Naive thymus-derived CD8-positive, alpha-beta T cell (primary cell): ENCODE measurements around the gene IPPK. TPM values are rescaled to one million over a fixed set of nuclear protein-coding genes. Genes with fewer than 3 reads are reported as not detected.

ENCODE experiments used
- ATAC-seq, 2 donors: fragments of 150-1000 bp; cut with Tn5 transposase in 1 of 2; sonication (Bioruptor Pico), chemical (Tn5 transposase) in 1 of 2; 1 replicate in 1 of 2; 2 replicates in 1 of 2; pipeline ENCODE4 v1.10.0; 2021; ENCODE audit warnings: mild to moderate bottlenecking in 2 of 2, moderate library complexity in 2 of 2
- POLR2A ChIA-PET: fragments of 350-600 bp; sonication (Branson Sonifier 250); formaldehyde crosslinking; loops from one replicate; lab custom pipeline; 2021; ENCODE audit warnings: antibody characterized with exemption; lab: Charles Lee
- DNase-seq, 10 donors: peaks; one replicate each; pipeline versions ENCODE4 v3.0.0 to v3.0.0-alpha.2; 2020 to 2022
- H3K27ac Mint-ChIP-seq, 10 donors: one replicate each; pipeline ENCODE4 v1.8.0; 2020 to 2022; ENCODE audit warnings: mild to moderate bottlenecking in 10 of 10, mixed read lengths in 10 of 10, moderate library complexity in 4 of 10, inconsistent platforms in 1 of 10
- H3K27me3 Mint-ChIP-seq, 5 donors: one replicate each; pipeline ENCODE4 v1.8.0; 2021 to 2022; ENCODE audit warnings: mixed read lengths in 5 of 5
- H3K36me3 Mint-ChIP-seq, 3 donors: one replicate each; pipeline ENCODE4 v1.8.0; 2020 to 2022; ENCODE audit warnings: mixed read lengths in 3 of 3, mild to moderate bottlenecking in 2 of 3, inconsistent platforms in 1 of 3
- H3K4me1 Mint-ChIP-seq, 4 donors: one replicate each; pipeline ENCODE4 v1.8.0; 2021 to 2022; ENCODE audit warnings: mixed read lengths in 4 of 4
- H3K4me3 Mint-ChIP-seq, 10 donors: one replicate each; pipeline ENCODE4 v1.8.0; 2020 to 2022; ENCODE audit warnings: mild to moderate bottlenecking in 10 of 10, mixed read lengths in 10 of 10, moderate library complexity in 6 of 10, inconsistent platforms in 1 of 10
- H3K9me3 Mint-ChIP-seq, 9 donors: one replicate each; pipeline ENCODE4 v1.8.0; 2020 to 2022; ENCODE audit warnings: mixed read lengths in 9 of 9, mild to moderate bottlenecking in 3 of 9, inconsistent platforms in 1 of 9, moderate library complexity in 1 of 9
- polyA plus RNA-seq, 3 donors: library from polyadenylated mRNA; unstranded; fragments of 300-500 nt; fragmentation: Illumina TruSeq; gene quantifications; one replicate each; pipeline ENCODE4 v1.2.3, GENCODE V29; 2021
- total RNA-seq, 8 experiments: library from RNA in 2 of 8; stranded (reverse) in 2 of 8; gene quantifications; one replicate each; pipeline ENCODE4 v1.2.3 and lab custom pipeline; 2021 to 2026

IPPK gene
- total and polyA plus RNA-seq, 5 experiments from 2014 or later: 4.4 to 9.3 (median 8.5) TPM

- peaks cover 0 to 61% (median 20%) of the 10 kb centered on the region in 3 donors for H3K36me3 Mint-ChIP-seq
- no peak for DNase-seq
- H3K4me3 Mint-ChIP-seq: no peak overlapping the region
- no peak overlapping the region for H3K27ac Mint-ChIP-seq
- no peaks in the 10 kb centered on the region for H3K9me3 Mint-ChIP-seq
- H3K27me3 Mint-ChIP-seq: no peaks in the 10 kb centered on the region
- ATAC-seq: no peak
- no peaks in the 10 kb centered on the region for H3K4me1 Mint-ChIP-seq
- POLR2A ChIA-PET: no interaction called here
Observed at GRCh38 chr9:92614123-92614510, 55.8 kb downstream of the IPPK start.

- Mint-ChIP-seq H3K36me3 (peaks cover 0 to 56% (median 20%) of the 10 kb centered on the region in 3 donors), H3K4me3 (no peak overlapping the region), H3K4me1 (no peaks in the 10 kb centered on the region), H3K27me3 (no peaks in the 10 kb centered on the region), H3K27ac (peak overlapping the region in 1 of 10 donors; percentile 27), H3K9me3 (no peaks in the 10 kb centered on the region)
- ATAC-seq (no peak), DNase-seq (no peak)
- POLR2A ChIA-PET: no interaction called here
Observed at GRCh38 chr9:92613268-92614122, 56.4 kb downstream of the IPPK start.

- Mint-ChIP-seq H3K27ac (no peak overlapping the region), H3K4me3 (no peak overlapping the region), H3K9me3 (no peaks in the 10 kb centered on the region), H3K36me3 (peaks cover 0 to 52% (median 20%) of the 10 kb centered on the region in 3 donors), H3K4me1 (no peaks in the 10 kb centered on the region), H3K27me3 (no peaks in the 10 kb centered on the region)
- no peak for ATAC-seq
- POLR2A ChIA-PET: no interaction called here
- no peak for DNase-seq
Observed at GRCh38 chr9:92612816-92613215, 57.1 kb downstream of the IPPK start.

- no peaks in the 10 kb centered on the region for H3K9me3 Mint-ChIP-seq
- POLR2A ChIA-PET: no interaction called here
- DNase-seq (no peak), ATAC-seq (no peak)
- H3K27me3 Mint-ChIP-seq: no peaks in the 10 kb centered on the region
- peaks cover 0 to 49% (median 20%) of the 10 kb centered on the region in 3 donors for H3K36me3 Mint-ChIP-seq
- H3K27ac Mint-ChIP-seq: peak overlapping the region in 1 of 10 donors; percentile 70
- H3K4me3 Mint-ChIP-seq: no peak overlapping the region
- H3K4me1 Mint-ChIP-seq: no peaks in the 10 kb centered on the region
Observed at GRCh38 chr9:92612292-92612691, 57.6 kb downstream of the IPPK start.

GRCh38 chr9:92611621-92612285 lies 58.2 kb downstream of the IPPK start:
- POLR2A ChIA-PET: no interaction called here
- H3K27ac Mint-ChIP-seq: peak overlapping the region in 1 of 10 donors; percentile 84
- no peak for ATAC-seq

GRCh38 chr9:92610470-92611420 lies 59.2 kb downstream of the IPPK start:
- POLR2A ChIA-PET: no interaction called here

More at GRCh38 chr9:92611621-92612285, 58.2 kb downstream of the IPPK start:
- H3K9me3 Mint-ChIP-seq: no peaks in the 10 kb centered on the region
- no peaks in the 10 kb centered on the region for H3K27me3 Mint-ChIP-seq
- peaks cover 0 to 46% (median 20%) of the 10 kb centered on the region in 3 donors for H3K36me3 Mint-ChIP-seq
- H3K4me1 Mint-ChIP-seq: no peaks in the 10 kb centered on the region
- no peak overlapping the region for H3K4me3 Mint-ChIP-seq
- DNase-seq: no peak

GRCh38 chr9:92608909-92609445 lies 61.0 kb downstream of the IPPK start:
- Mint-ChIP-seq H3K4me1 (no peaks in the 10 kb centered on the region), H3K36me3 (peaks cover 0 to 19% (median 13%) of the 10 kb centered on the region in 3 donors), H3K27ac (peak overlapping the region in 2 of 10 donors; percentile 15 to 73), H3K4me3 (no peak overlapping the region), H3K27me3 (no peaks in the 10 kb centered on the region), H3K9me3 (peaks cover 0 to 12% (median 5%) of the 10 kb centered on the region in 9 donors)
- POLR2A ChIA-PET: no interaction called here
- ATAC-seq: no peak
- DNase-seq: no peak

More at GRCh38 chr9:92610470-92611420, 59.2 kb downstream of the IPPK start:
- Mint-ChIP-seq H3K9me3 (no peaks in the 10 kb centered on the region), H3K27ac (no peak overlapping the region), H3K4me3 (no peak overlapping the region), H3K4me1 (no peaks in the 10 kb centered on the region), H3K27me3 (no peaks in the 10 kb centered on the region), H3K36me3 (peaks cover 0 to 36% (median 20%) of the 10 kb centered on the region in 3 donors)
- no peak for DNase-seq
- no peak for ATAC-seq

GRCh38 chr9:92608241-92608908 lies 61.6 kb downstream of the IPPK start:
- peaks cover 0 to 3% (median 0%) of the 10 kb centered on the region in 4 donors for H3K4me1 Mint-ChIP-seq
- peak overlapping the region in 1 of 10 donors; percentile 68 for H3K27ac Mint-ChIP-seq
- no peaks in the 10 kb centered on the region for H3K27me3 Mint-ChIP-seq
- POLR2A ChIA-PET: no interaction called here
- H3K4me3 Mint-ChIP-seq: no peak overlapping the region
- H3K36me3 Mint-ChIP-seq: peaks cover 5 to 14% (median 9%) of the 10 kb centered on the region in 3 donors
- DNase-seq: no peak
- H3K9me3 Mint-ChIP-seq: peaks cover 0 to 16% (median 11%) of the 10 kb centered on the region in 9 donors
- ATAC-seq: no peak

- H3K9me3 Mint-ChIP-seq: peaks cover 0 to 20% (median 12%) of the 10 kb centered on the region in 9 donors
- POLR2A ChIA-PET: no interaction called here
- peaks cover 0 to 3% (median 0%) of the 10 kb centered on the region in 4 donors for H3K4me1 Mint-ChIP-seq
- no peak overlapping the region for H3K27ac Mint-ChIP-seq
- H3K36me3 Mint-ChIP-seq: peaks cover 9 to 13% (median 9%) of the 10 kb centered on the region in 3 donors
- H3K4me3 Mint-ChIP-seq: no peak overlapping the region
- DNase-seq (no peak), ATAC-seq (no peak)
- no peaks in the 10 kb centered on the region for H3K27me3 Mint-ChIP-seq
Observed at GRCh38 chr9:92607773-92608172, 62.2 kb downstream of the IPPK start.

- POLR2A ChIA-PET: no interaction called here
- Mint-ChIP-seq H3K27ac (peak overlapping the region in 1 of 10 donors; percentile 52), H3K9me3 (peaks cover 0 to 25% (median 12%) of the 10 kb centered on the region in 9 donors), H3K4me3 (no peak overlapping the region), H3K4me1 (peaks cover 0 to 3% (median 0%) of the 10 kb centered on the region in 4 donors), H3K27me3 (no peaks in the 10 kb centered on the region), H3K36me3 (peaks cover 6 to 9% (median 8%) of the 10 kb centered on the region in 3 donors)
- no peak for DNase-seq
- ATAC-seq: no peak
Observed at GRCh38 chr9:92607088-92607487, 62.8 kb downstream of the IPPK start.

- no peak overlapping the region for H3K27ac Mint-ChIP-seq
- peaks cover 0 to 32% (median 12%) of the 10 kb centered on the region in 9 donors for H3K9me3 Mint-ChIP-seq
- H3K4me1 Mint-ChIP-seq: peaks cover 0 to 3% (median 0%) of the 10 kb centered on the region in 4 donors
- POLR2A ChIA-PET: no interaction called here
- H3K27me3 Mint-ChIP-seq: no peaks in the 10 kb centered on the region
- DNase-seq: no peak
- no peak overlapping the region for H3K4me3 Mint-ChIP-seq
- no peak for ATAC-seq
- H3K36me3 Mint-ChIP-seq: peaks cover 0 to 9% (median 0%) of the 10 kb centered on the region in 3 donors
Observed at GRCh38 chr9:92605224-92605623, 64.7 kb downstream of the IPPK start.
